Measurements from ENCODE around the gene DAZAP2. TPM values are rescaled to one million over a fixed set of nuclear protein-coding genes. Genes with fewer than 3 reads are reported as not detected.

The DAZAP2 gene
- total RNA-seq, 1 donor from 2014 or later, result 31.3 TPM

DNA sequence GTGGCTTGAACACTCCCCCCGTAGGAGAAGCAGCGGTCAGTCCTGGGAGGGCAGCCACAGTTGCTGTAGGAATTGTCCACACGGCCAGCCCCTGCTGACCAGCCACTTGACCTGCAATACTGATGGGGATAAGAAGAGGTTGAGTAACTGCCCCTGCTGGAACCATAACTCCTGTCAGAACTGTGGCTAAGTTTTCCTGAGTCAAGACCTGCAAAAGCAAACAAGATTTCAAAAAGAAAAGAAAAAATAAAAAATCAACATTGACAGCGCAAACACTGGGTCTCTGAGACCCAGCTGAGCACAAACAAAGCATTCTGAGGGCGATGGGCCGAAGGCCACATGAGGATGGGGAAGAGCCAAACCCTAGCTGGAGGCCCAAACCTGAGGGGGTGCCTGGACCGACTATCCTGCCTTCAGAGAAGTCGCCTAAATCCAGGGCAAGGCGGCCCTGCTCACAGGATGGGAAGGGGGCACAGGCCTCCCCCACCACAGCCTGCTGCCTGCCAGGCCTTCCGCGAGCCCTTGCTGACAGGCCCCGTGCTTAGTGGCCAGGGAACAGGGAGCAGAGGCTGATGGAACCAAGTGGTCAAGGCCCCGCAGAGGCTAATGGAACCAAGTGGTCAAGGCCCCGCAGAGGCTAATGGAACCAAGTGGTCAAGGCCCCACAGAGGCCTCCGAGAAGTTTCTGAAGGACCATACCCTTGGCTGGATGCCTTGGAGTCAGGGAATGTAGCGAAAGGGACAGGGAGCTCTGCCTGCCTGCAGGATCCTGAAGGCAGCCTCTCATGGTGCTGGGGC lies 39.9 kb upstream of the DAZAP2 start:
- Histone ChIP-seq H3K9ac (ENCODE audit: low read depth in 1 of 3, low read length in 3 of 3) (no peak overlapping the region), H3K27ac (ENCODE audit: low read depth, low read length) (no peak overlapping the region), H3K4me3 (ENCODE audit: low read length in 3 of 3) (no peak overlapping the region), H3K4me1 (ENCODE audit: control insufficient read depth in 3 of 3, insufficient read depth in 3 of 3, low read length in 3 of 3) (no peaks in the 10 kb centered on the region), H3K27me3 (ENCODE audit: control insufficient read depth in 3 of 3, insufficient read depth in 3 of 3, low read length in 3 of 3) (no peaks in the 10 kb centered on the region), H3K9me3 (ENCODE audit: control insufficient read depth in 3 of 3, low read length in 3 of 3) (no peaks in the 10 kb centered on the region), H3K36me3 (ENCODE audit: control insufficient read depth in 3 of 3, insufficient read depth in 3 of 3, low read length in 3 of 3) (peaks cover 22 to 29% (median 22%) of the 10 kb centered on the region in 3 donors)

GRCh38 chr12:51199366-51199945 lies 39.2 kb upstream of the DAZAP2 start:
- H3K36me3 ChIP-seq (ENCODE audit: control insufficient read depth in 3 of 3, insufficient read depth in 3 of 3, low read length in 3 of 3), result peaks cover 25 to 29% (median 25%) of the 10 kb centered on the region in 3 donors
- no peak overlapping the region for H3K27ac ChIP-seq (ENCODE audit: low read depth, low read length)
- H3K4me3 ChIP-seq (ENCODE audit: low read length in 3 of 3), result no peak overlapping the region

GRCh38 chr12:51200156-51200555 lies 38.5 kb upstream of the DAZAP2 start:
- Histone ChIP-seq H3K4me3 (ENCODE audit: low read length in 3 of 3) (no peak overlapping the region), H3K9ac (ENCODE audit: low read depth in 1 of 3, low read length in 3 of 3) (no peak overlapping the region), H3K4me1 (ENCODE audit: control insufficient read depth in 3 of 3, insufficient read depth in 3 of 3, low read length in 3 of 3) (no peaks in the 10 kb centered on the region), H3K9me3 (ENCODE audit: control insufficient read depth in 3 of 3, low read length in 3 of 3) (no peaks in the 10 kb centered on the region), H3K27ac (ENCODE audit: low read depth, low read length) (no peak overlapping the region), H3K27me3 (ENCODE audit: control insufficient read depth in 3 of 3, insufficient read depth in 3 of 3, low read length in 3 of 3) (no peaks in the 10 kb centered on the region), H3K36me3 (ENCODE audit: control insufficient read depth in 3 of 3, insufficient read depth in 3 of 3, low read length in 3 of 3) (peaks cover 22 to 25% (median 25%) of the 10 kb centered on the region in 3 donors)

More at GRCh38 chr12:51199366-51199945, 39.2 kb upstream of the DAZAP2 start:
- Histone ChIP-seq H3K9ac (ENCODE audit: low read depth in 1 of 3, low read length in 3 of 3) (no peak overlapping the region), H3K9me3 (ENCODE audit: control insufficient read depth in 3 of 3, low read length in 3 of 3) (no peaks in the 10 kb centered on the region), H3K4me1 (ENCODE audit: control insufficient read depth in 3 of 3, insufficient read depth in 3 of 3, low read length in 3 of 3) (no peaks in the 10 kb centered on the region), H3K27me3 (ENCODE audit: control insufficient read depth in 3 of 3, insufficient read depth in 3 of 3, low read length in 3 of 3) (no peaks in the 10 kb centered on the region)

GRCh38 chr12:51200806-51201205 lies 37.8 kb upstream of the DAZAP2 start:
- Histone ChIP-seq H3K36me3 (ENCODE audit: control insufficient read depth in 3 of 3, insufficient read depth in 3 of 3, low read length in 3 of 3) (peaks cover 18 to 25% (median 25%) of the 10 kb centered on the region in 3 donors), H3K27ac (ENCODE audit: low read depth, low read length) (no peak overlapping the region), H3K4me1 (ENCODE audit: control insufficient read depth in 3 of 3, insufficient read depth in 3 of 3, low read length in 3 of 3) (no peaks in the 10 kb centered on the region), H3K4me3 (ENCODE audit: low read length in 3 of 3) (no peak overlapping the region), H3K27me3 (ENCODE audit: control insufficient read depth in 3 of 3, insufficient read depth in 3 of 3, low read length in 3 of 3) (no peaks in the 10 kb centered on the region), H3K9ac (ENCODE audit: low read depth in 1 of 3, low read length in 3 of 3) (no peak overlapping the region), H3K9me3 (ENCODE audit: control insufficient read depth in 3 of 3, low read length in 3 of 3) (no peaks in the 10 kb centered on the region)

GRCh38 chr12:51202718-51203117 lies 35.9 kb upstream of the DAZAP2 start:
- Histone ChIP-seq H3K36me3 (ENCODE audit: control insufficient read depth in 3 of 3, insufficient read depth in 3 of 3, low read length in 3 of 3) (peaks cover 8 to 19% (median 13%) of the 10 kb centered on the region in 3 donors), H3K9me3 (ENCODE audit: control insufficient read depth in 3 of 3, low read length in 3 of 3) (no peaks in the 10 kb centered on the region), H3K27ac (ENCODE audit: low read depth, low read length) (no peak overlapping the region), H3K27me3 (ENCODE audit: control insufficient read depth in 3 of 3, insufficient read depth in 3 of 3, low read length in 3 of 3) (no peaks in the 10 kb centered on the region), H3K4me3 (ENCODE audit: low read length in 3 of 3) (no peak overlapping the region), H3K9ac (ENCODE audit: low read depth in 1 of 3, low read length in 3 of 3) (no peak overlapping the region), H3K4me1 (ENCODE audit: control insufficient read depth in 3 of 3, insufficient read depth in 3 of 3, low read length in 3 of 3) (no peaks in the 10 kb centered on the region)

DNA sequence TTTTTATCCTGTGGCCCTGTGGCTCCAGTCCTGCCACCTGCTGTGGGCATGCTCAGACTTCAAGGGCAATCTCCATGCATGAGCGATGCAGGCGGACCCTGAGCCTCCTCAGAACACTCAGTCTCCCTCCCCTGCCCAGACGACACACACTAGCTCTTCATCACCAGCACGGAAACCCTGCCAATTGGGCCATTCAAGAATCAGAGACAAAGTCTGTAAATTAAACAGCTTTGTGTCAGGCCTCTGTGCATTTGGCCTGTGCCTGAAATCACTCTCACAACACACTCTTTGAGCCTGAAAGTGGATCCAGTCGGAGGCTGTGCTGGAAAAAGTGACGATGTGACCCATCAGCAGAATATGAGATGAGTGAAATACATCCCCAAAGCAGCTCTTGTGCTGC lies 33.3 kb upstream of the DAZAP2 start:
- H3K36me3 ChIP-seq (ENCODE audit: control insufficient read depth in 3 of 3, insufficient read depth in 3 of 3, low read length in 3 of 3), result peaks cover 0 to 15% (median 5%) of the 10 kb centered on the region in 3 donors
- no peaks in the 10 kb centered on the region for H3K27me3 ChIP-seq (ENCODE audit: control insufficient read depth in 3 of 3, insufficient read depth in 3 of 3, low read length in 3 of 3)
- no peaks in the 10 kb centered on the region for H3K4me1 ChIP-seq (ENCODE audit: control insufficient read depth in 3 of 3, insufficient read depth in 3 of 3, low read length in 3 of 3)
- H3K27ac ChIP-seq (ENCODE audit: low read depth, low read length), result no peak overlapping the region
- H3K9me3 ChIP-seq (ENCODE audit: control insufficient read depth in 3 of 3, low read length in 3 of 3), result no peaks in the 10 kb centered on the region
- no peak overlapping the region for H3K4me3 ChIP-seq (ENCODE audit: low read length in 3 of 3)
- no peak overlapping the region for H3K9ac ChIP-seq (ENCODE audit: low read depth in 1 of 3, low read length in 3 of 3)

GRCh38 chr12:51208016-51208660 lies 30.5 kb upstream of the DAZAP2 start:
- H3K9ac ChIP-seq (ENCODE audit: low read depth in 1 of 3, low read length in 3 of 3), result no peak overlapping the region
- no peaks in the 10 kb centered on the region for H3K4me1 ChIP-seq (ENCODE audit: control insufficient read depth in 3 of 3, insufficient read depth in 3 of 3, low read length in 3 of 3)
- H3K27me3 ChIP-seq (ENCODE audit: control insufficient read depth in 3 of 3, insufficient read depth in 3 of 3, low read length in 3 of 3), result no peaks in the 10 kb centered on the region
- no peak overlapping the region for H3K27ac ChIP-seq (ENCODE audit: low read depth, low read length)
- H3K9me3 ChIP-seq (ENCODE audit: control insufficient read depth in 3 of 3, low read length in 3 of 3), result no peaks in the 10 kb centered on the region
- no peak overlapping the region for H3K4me3 ChIP-seq (ENCODE audit: low read length in 3 of 3)
- peaks cover 0 to 17% (median 8%) of the 10 kb centered on the region in 3 donors for H3K36me3 ChIP-seq (ENCODE audit: control insufficient read depth in 3 of 3, insufficient read depth in 3 of 3, low read length in 3 of 3)

GRCh38 chr12:51209259-51209658 lies 29.4 kb upstream of the DAZAP2 start:
- Histone ChIP-seq H3K9ac (ENCODE audit: low read depth in 1 of 3, low read length in 3 of 3) (no peak overlapping the region), H3K4me3 (ENCODE audit: low read length in 3 of 3) (no peak overlapping the region), H3K27me3 (ENCODE audit: control insufficient read depth in 3 of 3, insufficient read depth in 3 of 3, low read length in 3 of 3) (no peaks in the 10 kb centered on the region), H3K36me3 (ENCODE audit: control insufficient read depth in 3 of 3, insufficient read depth in 3 of 3, low read length in 3 of 3) (peaks cover 2 to 13% (median 5%) of the 10 kb centered on the region in 3 donors), H3K9me3 (ENCODE audit: control insufficient read depth in 3 of 3, low read length in 3 of 3) (no peaks in the 10 kb centered on the region), H3K27ac (ENCODE audit: low read depth, low read length) (no peak overlapping the region), H3K4me1 (ENCODE audit: control insufficient read depth in 3 of 3, insufficient read depth in 3 of 3, low read length in 3 of 3) (no peaks in the 10 kb centered on the region)

DNA sequence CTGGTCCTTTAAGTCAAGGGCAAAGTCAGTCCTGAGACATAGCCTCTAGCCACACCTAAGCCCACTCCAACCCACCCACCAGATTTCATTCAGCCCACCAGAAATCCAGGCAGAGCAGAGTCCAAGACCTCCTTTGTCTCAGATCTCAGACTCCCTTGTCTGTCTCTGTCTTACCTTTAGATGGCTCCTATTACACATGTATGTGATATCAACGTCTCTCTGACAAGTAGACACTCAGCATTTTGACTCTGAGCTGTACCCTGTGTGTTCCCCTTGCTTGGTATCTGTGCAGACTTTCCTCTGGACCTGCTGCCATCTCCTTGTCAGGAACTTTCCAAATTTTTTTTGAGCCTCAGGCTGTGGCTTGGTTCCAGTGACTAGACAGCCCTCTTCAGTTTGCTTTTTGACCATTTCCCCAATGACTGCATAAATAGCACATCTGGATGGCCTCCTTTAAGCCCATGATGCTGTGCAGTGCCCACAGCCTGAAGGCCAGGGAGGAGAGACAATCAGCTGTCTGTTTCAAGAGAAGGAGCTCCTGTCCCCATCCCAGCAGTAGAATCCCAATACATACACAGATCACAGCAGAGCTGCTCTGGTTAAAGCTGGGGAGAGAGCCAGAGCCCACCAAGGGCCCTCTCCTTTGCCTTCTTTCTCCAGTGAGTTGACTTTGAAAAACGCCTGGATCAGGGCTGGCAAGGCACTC lies 27.8 kb upstream of the DAZAP2 start:
- Histone ChIP-seq H3K4me3 (ENCODE audit: low read length in 3 of 3) (no peak overlapping the region), H3K36me3 (ENCODE audit: control insufficient read depth in 3 of 3, insufficient read depth in 3 of 3, low read length in 3 of 3) (peaks cover 5 to 15% (median 5%) of the 10 kb centered on the region in 3 donors), H3K27ac (ENCODE audit: low read depth, low read length) (no peak overlapping the region), H3K9me3 (ENCODE audit: control insufficient read depth in 3 of 3, low read length in 3 of 3) (no peaks in the 10 kb centered on the region), H3K27me3 (ENCODE audit: control insufficient read depth in 3 of 3, insufficient read depth in 3 of 3, low read length in 3 of 3) (no peaks in the 10 kb centered on the region), H3K9ac (ENCODE audit: low read depth in 1 of 3, low read length in 3 of 3) (no peak overlapping the region), H3K4me1 (ENCODE audit: control insufficient read depth in 3 of 3, insufficient read depth in 3 of 3, low read length in 3 of 3) (no peaks in the 10 kb centered on the region)
